HepG2 (cell line): ENCODE data around the gene CTTNBP2NL. TPM values are rescaled to one million over a fixed set of nuclear protein-coding genes. Genes with fewer than 3 reads are reported as not detected.

Experiments used
- KDM5A ChIP-seq: fragments of 200-600 bp; sonication (generic); IDR thresholded peaks from 2 replicates; pipeline ENCODE4 v1.7.0; 2018; ENCODE audit warnings: antibody characterized with exemption, mild to moderate bottlenecking, low read length, borderline replicate concordance
- NFYC ChIP-seq: IDR thresholded peaks from 2 replicates; pipeline ENCODE4 v1.6.1; 2016; ENCODE audit warnings: missing genetic modification reagents, missing compliant biosample characterization
- RCOR2 ChIP-seq: IDR thresholded peaks from 2 replicates; pipeline ENCODE4 v1.6.1; 2016; ENCODE audit warnings: missing biosample characterization, missing genetic modification reagents
- SMAD3 ChIP-seq: sonication (generic); formaldehyde crosslinking; IDR thresholded peaks from 2 replicates; pipeline ENCODE4 v1.4.0; 2020; ENCODE audit warnings: missing genetic modification reagents
- SRF ChIP-seq: IDR thresholded peaks from 2 replicates; pipeline ENCODE4 v1.6.1; 2011; ENCODE audit warnings: mild to moderate bottlenecking, low read depth, low read length, moderate library complexity
- THAP11 ChIP-seq: IDR thresholded peaks from 2 replicates; pipeline ENCODE4 v1.6.1; 2016; ENCODE audit warnings: missing biosample characterization, missing genetic modification reagents
- ZFAT ChIP-seq: sonication (generic); formaldehyde crosslinking; conservative IDR thresholded peaks from 2 replicates; pipeline ENCODE4 v1.8.1; 2023; ENCODE audit warnings: missing genetic modification reagents, inconsistent platforms
- ZMYM2 ChIP-seq: sonication (generic); formaldehyde crosslinking; IDR thresholded peaks from 2 replicates; pipeline ENCODE4 v1.8.0; 2022; ENCODE audit warnings: mild to moderate bottlenecking, missing genetic modification reagents
- ZNF331 ChIP-seq: sonication (generic); formaldehyde crosslinking; IDR thresholded peaks from 2 replicates; pipeline ENCODE4 v1.4.0; 2020; ENCODE audit warnings: missing genetic modification reagents
- ZNF598 ChIP-seq: sonication (generic); formaldehyde crosslinking; IDR thresholded peaks from 2 replicates; pipeline ENCODE4 v1.5.1; 2020; ENCODE audit warnings: mild to moderate bottlenecking, missing genetic modification reagents, borderline replicate concordance
- ZNF660 ChIP-seq: sonication (generic); formaldehyde crosslinking; IDR thresholded peaks from 2 replicates; pipeline ENCODE4 v1.5.1; 2020; ENCODE audit warnings: mild to moderate bottlenecking, low read depth, missing genetic modification reagents, borderline replicate concordance
- ZNF792 ChIP-seq: IDR thresholded peaks from 2 replicates; pipeline ENCODE4 v1.6.1; 2016
- polyA plus RNA-seq, 8 experiments: library from polyadenylated mRNA; depleted of rRNA in 3 of 8; stranded (reverse) in 7 of 8; unstranded in 1 of 8; fragments of >200 nt; fragmentation: Illumina TruSeq in 4 of 8; extraction: Trizol in 4 of 8; gene quantifications; 2 replicates each; pipeline versions ENCODE4 v1.2.1 to v1.2.3, GENCODE V29; 2011 to 2016; ENCODE audit warnings: low read depth in 4 of 8, missing spikeins in 1 of 8, mixed read lengths in 1 of 8; ENCODE audit not compliant: insufficient read depth in 1 of 8
- total RNA-seq, 5 experiments: library from RNA; depleted of rRNA; stranded (reverse); fragments of >200 nt; fragmentation: Illumina TruSeq; extraction: Trizol; gene quantifications; 2 replicates each; pipeline ENCODE4 v1.2.3, GENCODE V29; 2016; ENCODE audit warnings: low read depth in 1 of 5
- TF ChIP-seq, protein P1 (sequence below): sonication (generic); formaldehyde crosslinking; IDR thresholded peaks from 2 replicates; pipeline ENCODE4 v1.4.0; 2020; ENCODE audit warnings: mild to moderate bottlenecking, missing genetic modification reagents, borderline replicate concordance
- TF ChIP-seq, protein P2 (sequence below): sonication (generic); formaldehyde crosslinking; conservative IDR thresholded peaks from 2 replicates; pipeline ENCODE4 v1.8.0; 2022; ENCODE audit warnings: mild to moderate bottlenecking, moderate library complexity, missing genetic modification reagents
- TF ChIP-seq, protein P3 (sequence below): sonication (generic); formaldehyde crosslinking; IDR thresholded peaks from 2 replicates; pipeline ENCODE4 v1.4.0; 2020; ENCODE audit warnings: missing genetic modification reagents, low read depth, mild to moderate bottlenecking, borderline replicate concordance
- TF ChIP-seq, protein P4 (sequence below): sonication (generic); formaldehyde crosslinking; IDR thresholded peaks from 2 replicates; pipeline ENCODE4 v1.4.0; 2020; ENCODE audit warnings: missing genetic modification reagents, borderline replicate concordance
- TF ChIP-seq, protein P5 (sequence below): IDR thresholded peaks from 2 replicates; pipeline ENCODE4 v1.6.1; 2018; ENCODE audit warnings: missing genetic modification reagents
- TF ChIP-seq, protein P6 (sequence below): sonication (generic); formaldehyde crosslinking; IDR thresholded peaks from 2 replicates; pipeline ENCODE4 v1.4.0; 2020; ENCODE audit warnings: missing genetic modification reagents

The CTTNBP2NL gene
- total and polyA plus RNA-seq, 2 of the 13 experiments (the other 11 are each of a cell fraction or from before 2014, with no cell fraction given), result 2.1 to 4.1 TPM

DNA sequence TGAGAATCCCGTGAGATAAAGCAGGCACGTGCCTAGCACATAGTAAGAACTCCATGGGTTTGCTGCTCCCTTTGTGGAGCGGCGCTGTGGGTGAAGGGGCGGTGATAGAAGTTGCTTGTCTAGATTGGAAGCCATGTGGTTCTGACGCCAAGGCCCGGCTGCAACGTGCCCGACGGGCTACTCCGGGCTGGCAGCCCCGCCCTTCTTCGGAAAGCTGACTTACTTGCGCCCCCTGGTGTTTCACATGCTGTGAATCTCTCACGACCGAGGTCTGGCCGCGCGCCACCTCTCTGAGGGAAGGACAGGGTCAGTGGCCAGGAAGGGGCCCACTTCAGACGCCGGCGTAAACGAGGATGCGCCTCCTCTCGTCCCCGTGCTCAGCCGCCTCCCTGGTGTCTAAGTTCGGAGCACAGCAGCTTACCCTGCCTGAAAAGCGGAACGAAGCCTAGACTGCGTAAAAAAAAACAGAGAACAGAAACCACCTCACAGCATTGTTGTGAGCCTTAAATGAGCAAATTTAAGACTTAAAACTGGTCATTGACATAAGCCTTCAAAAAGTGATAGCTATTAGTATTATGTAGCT, 70.2 kb downstream of the CTTNBP2NL start (continued):
- TF ChIP-seq ZNF792 (peak; percentile 52; the same call in 1 of the 2 replicates), NFYC (no peak), KDM5A (no peak), ZNF660 (CRISPR knock-in tag) (no peak), RCOR2 (CRISPR knock-in tag) (no peak), THAP11 (CRISPR knock-in tag) (peak; percentile 50; the same call in 1 of the 2 replicates), SMAD3 (CRISPR knock-in tag) (peak; percentile 47; the same call in 1 of the 2 replicates), ZNF331 (peak; percentile 52; the same call in 1 of the 2 replicates), ZNF598 (CRISPR knock-in tag) (0 out of 2 replicates have a peak, but pooled peaks have one; percentile 27), SRF (no peak), ZFAT (no peak), ZMYM2 (CRISPR knock-in tag) (no peak)
- TF ChIP-seq, protein P1, sequence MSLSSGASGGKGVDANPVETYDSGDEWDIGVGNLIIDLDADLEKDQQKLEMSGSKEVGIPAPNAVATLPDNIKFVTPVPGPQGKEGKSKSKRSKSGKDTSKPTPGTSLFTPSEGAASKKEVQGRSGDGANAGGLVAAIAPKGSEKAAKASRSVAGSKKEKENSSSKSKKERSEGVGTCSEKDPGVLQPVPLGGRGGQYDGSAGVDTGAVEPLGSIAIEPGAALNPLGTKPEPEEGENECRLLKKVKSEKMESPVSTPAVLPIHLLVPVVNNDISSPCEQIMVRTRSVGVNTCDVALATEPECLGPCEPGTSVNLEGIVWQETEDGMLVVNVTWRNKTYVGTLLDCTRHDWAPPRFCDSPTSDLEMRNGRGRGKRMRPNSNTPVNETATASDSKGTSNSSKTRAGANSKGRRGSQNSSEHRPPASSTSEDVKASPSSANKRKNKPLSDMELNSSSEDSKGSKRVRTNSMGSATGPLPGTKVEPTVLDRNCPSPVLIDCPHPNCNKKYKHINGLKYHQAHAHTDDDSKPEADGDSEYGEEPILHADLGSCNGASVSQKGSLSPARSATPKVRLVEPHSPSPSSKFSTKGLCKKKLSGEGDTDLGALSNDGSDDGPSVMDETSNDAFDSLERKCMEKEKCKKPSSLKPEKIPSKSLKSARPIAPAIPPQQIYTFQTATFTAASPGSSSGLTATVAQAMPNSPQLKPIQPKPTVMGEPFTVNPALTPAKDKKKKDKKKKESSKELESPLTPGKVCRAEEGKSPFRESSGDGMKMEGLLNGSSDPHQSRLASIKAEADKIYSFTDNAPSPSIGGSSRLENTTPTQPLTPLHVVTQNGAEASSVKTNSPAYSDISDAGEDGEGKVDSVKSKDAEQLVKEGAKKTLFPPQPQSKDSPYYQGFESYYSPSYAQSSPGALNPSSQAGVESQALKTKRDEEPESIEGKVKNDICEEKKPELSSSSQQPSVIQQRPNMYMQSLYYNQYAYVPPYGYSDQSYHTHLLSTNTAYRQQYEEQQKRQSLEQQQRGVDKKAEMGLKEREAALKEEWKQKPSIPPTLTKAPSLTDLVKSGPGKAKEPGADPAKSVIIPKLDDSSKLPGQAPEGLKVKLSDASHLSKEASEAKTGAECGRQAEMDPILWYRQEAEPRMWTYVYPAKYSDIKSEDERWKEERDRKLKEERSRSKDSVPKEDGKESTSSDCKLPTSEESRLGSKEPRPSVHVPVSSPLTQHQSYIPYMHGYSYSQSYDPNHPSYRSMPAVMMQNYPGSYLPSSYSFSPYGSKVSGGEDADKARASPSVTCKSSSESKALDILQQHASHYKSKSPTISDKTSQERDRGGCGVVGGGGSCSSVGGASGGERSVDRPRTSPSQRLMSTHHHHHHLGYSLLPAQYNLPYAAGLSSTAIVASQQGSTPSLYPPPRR (CRISPR knock-in tag), result 0 out of 2 replicates have a peak, but pooled peaks have one; percentile 25
- TF ChIP-seq, protein P2, sequence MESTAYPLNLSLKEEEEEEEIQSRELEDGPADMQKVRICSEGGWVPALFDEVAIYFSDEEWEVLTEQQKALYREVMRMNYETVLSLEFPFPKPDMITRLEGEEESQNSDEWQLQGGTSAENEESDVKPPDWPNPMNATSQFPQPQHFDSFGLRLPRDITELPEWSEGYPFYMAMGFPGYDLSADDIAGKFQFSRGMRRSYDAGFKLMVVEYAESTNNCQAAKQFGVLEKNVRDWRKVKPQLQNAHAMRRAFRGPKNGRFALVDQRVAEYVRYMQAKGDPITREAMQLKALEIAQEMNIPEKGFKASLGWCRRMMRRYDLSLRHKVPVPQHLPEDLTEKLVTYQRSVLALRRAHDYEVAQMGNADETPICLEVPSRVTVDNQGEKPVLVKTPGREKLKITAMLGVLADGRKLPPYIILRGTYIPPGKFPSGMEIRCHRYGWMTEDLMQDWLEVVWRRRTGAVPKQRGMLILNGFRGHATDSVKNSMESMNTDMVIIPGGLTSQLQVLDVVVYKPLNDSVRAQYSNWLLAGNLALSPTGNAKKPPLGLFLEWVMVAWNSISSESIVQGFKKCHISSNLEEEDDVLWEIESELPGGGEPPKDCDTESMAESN (CRISPR knock-in tag), result peak; percentile 69; the same call in 1 of the 2 replicates
- TF ChIP-seq, protein P3, sequence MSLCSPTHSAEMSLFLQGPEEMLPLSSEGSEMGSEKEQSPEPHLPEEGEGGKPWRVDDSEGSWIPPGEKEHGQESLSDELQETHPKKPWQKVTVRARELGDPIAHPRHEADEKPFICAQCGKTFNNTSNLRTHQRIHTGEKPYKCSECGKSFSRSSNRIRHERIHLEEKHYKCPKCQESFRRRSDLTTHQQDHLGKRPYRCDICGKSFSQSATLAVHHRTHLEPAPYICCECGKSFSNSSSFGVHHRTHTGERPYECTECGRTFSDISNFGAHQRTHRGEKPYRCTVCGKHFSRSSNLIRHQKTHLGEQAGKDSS (CRISPR knock-in tag), result peak; percentile 52; the same call in 1 of the 2 replicates
- TF ChIP-seq, protein P4, sequence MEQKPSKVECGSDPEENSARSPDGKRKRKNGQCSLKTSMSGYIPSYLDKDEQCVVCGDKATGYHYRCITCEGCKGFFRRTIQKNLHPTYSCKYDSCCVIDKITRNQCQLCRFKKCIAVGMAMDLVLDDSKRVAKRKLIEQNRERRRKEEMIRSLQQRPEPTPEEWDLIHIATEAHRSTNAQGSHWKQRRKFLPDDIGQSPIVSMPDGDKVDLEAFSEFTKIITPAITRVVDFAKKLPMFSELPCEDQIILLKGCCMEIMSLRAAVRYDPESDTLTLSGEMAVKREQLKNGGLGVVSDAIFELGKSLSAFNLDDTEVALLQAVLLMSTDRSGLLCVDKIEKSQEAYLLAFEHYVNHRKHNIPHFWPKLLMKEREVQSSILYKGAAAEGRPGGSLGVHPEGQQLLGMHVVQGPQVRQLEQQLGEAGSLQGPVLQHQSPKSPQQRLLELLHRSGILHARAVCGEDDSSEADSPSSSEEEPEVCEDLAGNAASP (CRISPR knock-in tag), result peak; percentile 63; the same call in 1 of the 2 replicates
- TF ChIP-seq, protein P5, sequence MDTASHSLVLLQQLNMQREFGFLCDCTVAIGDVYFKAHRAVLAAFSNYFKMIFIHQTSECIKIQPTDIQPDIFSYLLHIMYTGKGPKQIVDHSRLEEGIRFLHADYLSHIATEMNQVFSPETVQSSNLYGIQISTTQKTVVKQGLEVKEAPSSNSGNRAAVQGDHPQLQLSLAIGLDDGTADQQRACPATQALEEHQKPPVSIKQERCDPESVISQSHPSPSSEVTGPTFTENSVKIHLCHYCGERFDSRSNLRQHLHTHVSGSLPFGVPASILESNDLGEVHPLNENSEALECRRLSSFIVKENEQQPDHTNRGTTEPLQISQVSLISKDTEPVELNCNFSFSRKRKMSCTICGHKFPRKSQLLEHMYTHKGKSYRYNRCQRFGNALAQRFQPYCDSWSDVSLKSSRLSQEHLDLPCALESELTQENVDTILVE (CRISPR knock-in tag), result no peak
- TF ChIP-seq, protein P6, sequence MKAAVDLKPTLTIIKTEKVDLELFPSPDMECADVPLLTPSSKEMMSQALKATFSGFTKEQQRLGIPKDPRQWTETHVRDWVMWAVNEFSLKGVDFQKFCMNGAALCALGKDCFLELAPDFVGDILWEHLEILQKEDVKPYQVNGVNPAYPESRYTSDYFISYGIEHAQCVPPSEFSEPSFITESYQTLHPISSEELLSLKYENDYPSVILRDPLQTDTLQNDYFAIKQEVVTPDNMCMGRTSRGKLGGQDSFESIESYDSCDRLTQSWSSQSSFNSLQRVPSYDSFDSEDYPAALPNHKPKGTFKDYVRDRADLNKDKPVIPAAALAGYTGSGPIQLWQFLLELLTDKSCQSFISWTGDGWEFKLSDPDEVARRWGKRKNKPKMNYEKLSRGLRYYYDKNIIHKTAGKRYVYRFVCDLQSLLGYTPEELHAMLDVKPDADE (CRISPR knock-in tag), result no peak
